Bronchial epithelial cell (primary cell): ENCODE data around the gene YPEL3. TPM values are rescaled to one million over a fixed set of nuclear protein-coding genes. Genes with fewer than 3 reads are reported as not detected.
"Not testable (repeated sequence)": the region's sequence is repeated elsewhere in the genome, so short reads cannot be mapped to it uniquely, and the experiment has no call there.

Experiments
- DNase-seq: peaks from one replicate; pipeline ENCODE4 v3.0.0-alpha.2; 2010; ENCODE audit warnings: low read depth
- FAIRE-seq: peaks from 2 replicates; lab custom pipeline; 2011; peaks lifted over from hg19 to GRCh38; lab: Jason Lieb, UNC
- H3K27me3 ChIP-seq: 2 replicates; pipeline ENCODE4 v1.5.1; 2011; ENCODE audit warnings: low read length; ENCODE audit not compliant: control insufficient read depth, insufficient read depth
- H3K36me3 ChIP-seq: 2 replicates; pipeline ENCODE4 v1.5.1; 2011; ENCODE audit warnings: low read length; ENCODE audit not compliant: control insufficient read depth, insufficient read depth
- H3K4me3 ChIP-seq: 2 replicates; pipeline ENCODE4 v1.5.1; 2011; ENCODE audit warnings: mild to moderate bottlenecking, low read depth, low read length, control low read depth
- CTCF ChIP-seq: IDR thresholded peaks from 2 replicates; pipeline ENCODE4 v1.5.1; 2011; ENCODE audit warnings: mild to moderate bottlenecking, moderate library complexity, low read length, control low read depth, inconsistent platforms; ENCODE audit not compliant: insufficient read depth, severe bottlenecking
- total RNA-seq: library from RNA; depleted of rRNA; stranded (reverse); fragments of >200 nt; gene quantifications from 2 replicates; pipeline ENCODE4 v1.2.1, GENCODE V29; 2014

YPEL3 gene
- total RNA-seq, 1 donor from 2014 or later: 3.7 TPM

- Histone ChIP-seq H3K4me3 (no peak overlapping the region), H3K36me3 (no peaks in the 10 kb centered on the region), H3K27me3 (no peaks in the 10 kb centered on the region)
- DNase-seq (no peak), FAIRE-seq (no peak)
- no peak for TF ChIP-seq CTCF
These were observed 36.6 kb upstream of the YPEL3 start for GRCh38 chr16:30132591-30132990.

GRCh38 chr16:30131869-30132475 is 36.0 kb upstream of the YPEL3 start:
- H3K4me3 ChIP-seq: no peak overlapping the region
- no peaks in the 10 kb centered on the region for H3K27me3 ChIP-seq
- no peaks in the 10 kb centered on the region for H3K36me3 ChIP-seq
- FAIRE-seq (no peak), DNase-seq (no peak)
- TF ChIP-seq CTCF: no peak

GRCh38 chr16:30127993-30128392 is 32.0 kb upstream of the YPEL3 start:
- no peaks in the 10 kb centered on the region for H3K27me3 ChIP-seq
- no peak for FAIRE-seq
- TF ChIP-seq CTCF: no peak
- no peak overlapping the region for H3K4me3 ChIP-seq
- no peak for DNase-seq
- no peaks in the 10 kb centered on the region for H3K36me3 ChIP-seq

- H3K4me3 ChIP-seq, FAIRE-seq, DNase-seq, H3K27me3 ChIP-seq, H3K36me3 ChIP-seq: not testable (repeated sequence)
These were observed 29.7 kb upstream of the YPEL3 start for GRCh38 chr16:30125690-30126089.

GRCh38 chr16:30124985-30125379 is 29.0 kb upstream of the YPEL3 start:
- no peaks in the 10 kb centered on the region for H3K36me3 ChIP-seq
- H3K27me3 ChIP-seq: no peaks in the 10 kb centered on the region
- DNase-seq: no peak
- no peak for TF ChIP-seq CTCF
- H3K4me3 ChIP-seq: no peak overlapping the region
- no peak for FAIRE-seq

GRCh38 chr16:30122604-30123160 is 26.7 kb upstream of the YPEL3 start:
- FAIRE-seq: no peak
- no peak for DNase-seq
- peak overlapping the region; percentile 63 for H3K4me3 ChIP-seq
- H3K27me3 ChIP-seq: no peaks in the 10 kb centered on the region
- H3K36me3 ChIP-seq: no peaks in the 10 kb centered on the region
- no peak for TF ChIP-seq CTCF
